ENCODE data around the gene SYT14.

GRCh38 chr1:210087058-210087457 is 149.0 kb downstream of the SYT14 start:
- TF ChIP-seq POLR2AphosphoS5 (IDR thresholded peaks at IDR 0.05; ENCODE audit: borderline replicate concordance, low read depth, low read length) (no peak), EZH2 (IDR thresholded peaks at IDR 0.05) (no peak), FOXP2 (optimal IDR thresholded peaks at IDR 0.05; ENCODE audit: control extremely low read depth, extremely low read length, insufficient read depth) (no peak)

All from SK-N-MC (cell line).